Activated CD4-positive, alpha-beta memory T cell treated with anti-CD3 and anti-CD28 coated beads for 36 hours (primary cell): ENCODE data around the gene GMPR2. TPM values are rescaled to one million over a fixed set of nuclear protein-coding genes. Genes with fewer than 3 reads are reported as not detected.

Experiments used
- CTCF ChIA-PET: fragments of 350-600 bp; sonication (Branson Sonifier 250); formaldehyde crosslinking; loops from one replicate; lab custom pipeline; 2021; ENCODE audit warnings: antibody characterized with exemption, inconsistent platforms; lab: Charles Lee
- POLR2A ChIA-PET: fragments of 350-600 bp; sonication (Branson Sonifier 250); formaldehyde crosslinking; loops from one replicate; lab custom pipeline; 2021; ENCODE audit warnings: antibody characterized with exemption; lab: Charles Lee
- DNase-seq: peaks from one replicate; pipeline ENCODE4 v3.0.0-alpha.2; 2020
- H3K27ac Mint-ChIP-seq: one replicate; pipeline ENCODE4 v1.8.0; 2021; ENCODE audit warnings: mixed read lengths
- H3K27me3 Mint-ChIP-seq: one replicate; pipeline ENCODE4 v1.8.0; 2021; ENCODE audit warnings: mixed read lengths
- H3K36me3 Mint-ChIP-seq: one replicate; pipeline ENCODE4 v1.8.0; 2021; ENCODE audit warnings: mixed read lengths
- H3K4me1 Mint-ChIP-seq: one replicate; pipeline ENCODE4 v1.8.0; 2021; ENCODE audit warnings: low read depth, mixed read lengths
- H3K4me3 Mint-ChIP-seq: one replicate; pipeline ENCODE4 v1.8.0; 2021; ENCODE audit warnings: mild to moderate bottlenecking, mixed read lengths
- H3K9me3 Mint-ChIP-seq: one replicate; pipeline ENCODE4 v1.8.0; 2021; ENCODE audit warnings: mixed read lengths
- intact Hi-C: fragments of 100-400 bp; cut with micrococcal nuclease; formaldehyde crosslinking; loops from one replicate; pipeline ENCODE4 v1.15.1; 2023
- total RNA-seq, 2 experiments: library from RNA; stranded (reverse); gene quantifications; one replicate each; pipeline ENCODE4 v1.2.3, GENCODE V29; 2021

Gene GMPR2
- total RNA-seq = 10 to 100 TPM; 56.9 to 64.6 TPM

GRCh38 chr14:24232645-24233537 lies at the start of gene GMPR2:
GMPR2 (plus strand) TSS chr14:24232929; CDS start chr14:24233254, 325 bp downstream.
- ChIA-PET CTCF (interaction anchor here (0.8 to 8.0 kb wide), 4 partner anchors 10 to 101 kb away, joined by 3 to 37 read pairs (median 12); partner anchors contain the start of genes CIDEB and TINF2), POLR2A (interaction anchor here (0.9 to 2.3 kb wide), 5 partner anchors 10 to 71 kb away, joined by 3 to 17 read pairs (median 4); partner anchors contain the start of genes IRF9, MDP1 and TINF2)
- H3K9me3 Mint-ChIP-seq = no peaks in the 10 kb centered on the region
- peaks cover 35% of the 10 kb centered on the region for H3K36me3 Mint-ChIP-seq
- no peaks in the 10 kb centered on the region for H3K27me3 Mint-ChIP-seq
- DNase-seq = peak; percentile 43
- intact Hi-C loops = loop anchor here (1.0 to 2.0 kb wide), 9 partner anchors 9 to 210 kb away; partner anchors contain the start of genes CARMIL3, CHMP4A, IPO4 and IRF9
- peak within 1 kb of the TSS; percentile 93 for H3K4me3 Mint-ChIP-seq
- H3K27ac Mint-ChIP-seq = peak within 1 kb of the TSS; percentile 90
- H3K4me1 Mint-ChIP-seq = peaks cover 56% of the 10 kb centered on the region

- no peak for DNase-seq
- intact Hi-C loops = no loop called here
- Mint-ChIP-seq H3K9me3 (no peaks in the 10 kb centered on the region), H3K27me3 (no peaks in the 10 kb centered on the region), H3K36me3 (peaks cover 40% of the 10 kb centered on the region), H3K27ac (no peak overlapping the region), H3K4me3 (no peak overlapping the region), H3K4me1 (peaks cover 15% of the 10 kb centered on the region)
- ChIA-PET CTCF (no interaction called here), POLR2A (interaction anchor here (0.6 to 1.5 kb wide), 3 partner anchors 18 to 33 kb away, joined by 3 to 5 read pairs (median 3); partner anchors contain the start of gene MDP1)
Measured at GRCh38 chr14:24183014-24183481, 49.7 kb upstream of the GMPR2 start.

DNA sequence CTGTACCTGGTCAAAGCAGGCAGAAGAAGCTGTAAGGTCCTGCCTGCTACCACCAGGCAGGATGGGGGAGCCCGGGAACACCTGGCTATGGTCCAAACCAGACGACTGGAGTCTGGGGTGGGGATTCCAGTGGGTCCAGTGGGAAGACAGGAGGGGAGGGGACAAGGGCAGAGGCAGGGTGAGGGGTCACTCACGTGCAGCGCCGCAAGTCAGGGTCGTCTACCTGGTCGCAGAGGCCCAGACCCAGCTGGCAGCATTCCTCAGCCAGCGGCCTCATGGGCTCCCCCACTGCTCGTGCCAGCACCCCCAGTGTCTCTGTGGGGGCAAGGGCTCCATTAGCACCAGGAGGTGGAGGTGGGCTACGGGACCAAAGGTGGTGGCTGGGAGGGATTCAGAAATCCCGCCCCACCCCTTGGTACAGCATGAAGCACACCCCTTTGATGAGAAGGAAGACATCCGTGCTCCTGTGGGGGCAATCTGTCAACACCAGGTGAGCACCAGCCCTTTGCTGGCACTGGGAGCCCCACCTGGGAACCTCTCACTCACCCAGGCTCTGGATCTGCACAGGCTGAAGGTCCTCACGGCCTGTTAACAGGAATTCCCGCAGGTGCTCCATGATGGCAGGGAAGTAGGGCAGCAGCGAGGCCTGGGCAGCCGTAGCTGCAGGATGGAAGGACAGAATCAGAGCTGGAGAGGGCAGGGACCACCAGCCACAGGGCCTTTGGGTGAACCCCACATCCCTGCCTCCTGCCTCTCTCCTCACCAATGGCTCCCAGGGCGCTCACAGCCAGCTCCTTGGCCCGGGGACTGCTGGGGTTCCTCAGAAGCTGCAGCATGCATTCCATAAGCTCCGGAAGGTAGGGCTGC lies 48.4 kb upstream of the GMPR2 start:
- Mint-ChIP-seq H3K27me3 (no peaks in the 10 kb centered on the region), H3K27ac (no peak overlapping the region), H3K4me3 (no peak overlapping the region), H3K9me3 (no peaks in the 10 kb centered on the region), H3K4me1 (peaks cover 19% of the 10 kb centered on the region), H3K36me3 (peaks cover 35% of the 10 kb centered on the region)
- CTCF ChIA-PET = interaction anchor here (2.2 kb wide), 1 partner anchor 23 kb away, joined by 13 read pairs; the partner anchor contains the start of gene IRF9
- POLR2A ChIA-PET = interaction anchor here (1.0 to 1.3 kb wide), 2 partner anchors 15 to 22 kb away, joined by 3 read pairs; no protein-coding TSS in a partner anchor
- DNase-seq = no peak
- intact Hi-C loops = no loop called here

- intact Hi-C loops = no loop called here
- no peak for DNase-seq
- no peaks in the 10 kb centered on the region for H3K9me3 Mint-ChIP-seq
- no peak overlapping the region for H3K27ac Mint-ChIP-seq
- H3K4me1 Mint-ChIP-seq = peaks cover 24% of the 10 kb centered on the region
- ChIA-PET CTCF (interaction anchor here (0.8 to 2.2 kb wide), 2 partner anchors 24 to 70 kb away, joined by 3 to 13 read pairs; partner anchors contain the start of genes DCAF11, IRF9 and NRL), POLR2A (interaction anchor here (1.0 to 1.3 kb wide), 2 partner anchors 16 to 23 kb away, joined by 3 read pairs; no protein-coding TSS in a partner anchor)
- H3K36me3 Mint-ChIP-seq = peaks cover 33% of the 10 kb centered on the region
- no peak overlapping the region for H3K4me3 Mint-ChIP-seq
- H3K27me3 Mint-ChIP-seq = no peaks in the 10 kb centered on the region
Measured at GRCh38 chr14:24185026-24185425, 47.7 kb upstream of the GMPR2 start.

- CTCF ChIA-PET = interaction anchor here (0.7 to 2.2 kb wide), 3 partner anchors 24 to 95 kb away, joined by 3 to 13 read pairs (median 3); partner anchors contain the start of genes DCAF11, IRF9 and NRL
Measured at GRCh38 chr14:24185741-24186140, 47.0 kb upstream of the GMPR2 start.

DNA sequence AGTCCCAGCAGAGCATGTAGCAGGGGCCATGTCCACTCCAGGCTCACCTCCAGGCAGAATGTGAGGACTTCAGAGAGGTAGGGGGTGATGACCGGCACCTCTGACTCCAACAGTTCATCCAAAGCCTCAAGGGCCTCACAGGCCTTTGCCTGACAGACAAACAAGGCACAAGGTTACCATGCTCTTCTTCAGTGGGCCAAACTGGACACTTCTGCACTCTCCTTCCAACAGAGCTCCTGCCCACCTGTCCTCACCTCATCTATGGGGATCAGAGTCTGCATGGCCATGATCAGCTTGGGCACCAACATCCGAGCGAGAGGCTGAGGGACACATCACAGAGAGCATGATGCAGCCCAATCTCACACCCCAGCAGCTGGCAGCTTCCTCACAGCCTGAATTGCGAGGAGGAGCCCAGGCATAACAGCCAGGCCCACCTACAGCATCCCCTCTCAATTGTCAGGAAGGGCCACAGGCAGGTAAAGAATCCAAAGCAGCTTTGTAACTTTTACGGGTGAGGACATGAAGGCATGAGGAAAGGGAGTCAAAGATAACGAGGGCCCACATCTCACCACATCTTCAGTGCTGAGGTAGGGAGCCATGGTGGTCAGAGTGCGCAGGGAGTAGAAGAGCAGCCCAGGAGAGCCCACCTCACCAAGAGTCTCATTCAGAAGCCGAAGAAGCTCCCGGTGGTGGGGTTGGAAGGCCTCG lies 45.7 kb upstream of the GMPR2 start:
- no peak overlapping the region for H3K27ac Mint-ChIP-seq
- DNase-seq = no peak
- ChIA-PET CTCF (interaction anchor here (1.3 to 3.2 kb wide), 4 partner anchors 26 to 121 kb away, joined by 4 to 18 read pairs (median 5); partner anchors contain the start of genes CIDEB and IRF9), POLR2A (interaction anchor here (0.7 to 3.2 kb wide), 6 partner anchors 9 to 40 kb away, joined by 3 to 12 read pairs (median 5); partner anchors contain the start of genes IRF9 and PSME2)
- peaks cover 35% of the 10 kb centered on the region for H3K36me3 Mint-ChIP-seq
- no peaks in the 10 kb centered on the region for H3K9me3 Mint-ChIP-seq
- H3K4me1 Mint-ChIP-seq = peaks cover 29% of the 10 kb centered on the region
- H3K4me3 Mint-ChIP-seq = peak overlapping the region; percentile 89
- intact Hi-C loops = no loop called here
- H3K27me3 Mint-ChIP-seq = no peaks in the 10 kb centered on the region

More at GRCh38 chr14:24185741-24186140, 47.0 kb upstream of the GMPR2 start:
- intact Hi-C loops = no loop called here
- H3K36me3 Mint-ChIP-seq = peaks cover 32% of the 10 kb centered on the region
- no peak overlapping the region for H3K27ac Mint-ChIP-seq
- POLR2A ChIA-PET = interaction anchor here (1.3 to 3.2 kb wide), 2 partner anchors 8 to 24 kb away, joined by 3 to 12 read pairs; no protein-coding TSS in a partner anchor
- peaks cover 25% of the 10 kb centered on the region for H3K4me1 Mint-ChIP-seq
- no peaks in the 10 kb centered on the region for H3K9me3 Mint-ChIP-seq
- DNase-seq = no peak
- H3K4me3 Mint-ChIP-seq = no peak overlapping the region
- H3K27me3 Mint-ChIP-seq = no peaks in the 10 kb centered on the region

DNA sequence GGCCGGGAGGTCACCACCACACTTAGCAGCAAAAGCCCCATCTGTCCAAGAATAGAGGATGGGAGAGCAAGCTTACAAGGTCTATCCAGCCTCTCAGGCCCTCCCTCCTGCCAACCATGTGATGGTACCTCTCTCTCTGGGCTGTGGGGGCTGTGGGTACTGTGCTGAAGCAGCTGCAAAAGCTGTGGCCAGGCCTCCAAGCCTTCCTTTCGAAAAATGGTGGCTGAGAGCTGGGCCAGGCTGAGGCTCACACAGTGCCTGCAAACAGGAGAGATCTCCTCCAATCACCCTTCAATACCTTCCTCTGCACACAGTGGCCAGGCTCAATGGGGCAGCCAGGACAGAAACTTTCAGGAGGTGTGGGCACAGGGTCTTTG lies 45.2 kb upstream of the GMPR2 start:
- CTCF ChIA-PET = interaction anchor here (1.3 to 3.2 kb wide), 4 partner anchors 26 to 121 kb away, joined by 4 to 18 read pairs (median 5); partner anchors contain the start of genes CIDEB and IRF9
- POLR2A ChIA-PET = interaction anchor here (0.7 to 3.2 kb wide), 9 partner anchors 10 to 73 kb away, joined by 3 to 12 read pairs (median 6); partner anchors contain the start of genes DCAF11, EMC9, IRF9 and NRL
- Mint-ChIP-seq H3K27ac (peak overlapping the region; percentile 52), H3K4me3 (peak overlapping the region; percentile 89), H3K9me3 (no peaks in the 10 kb centered on the region), H3K36me3 (peaks cover 37% of the 10 kb centered on the region), H3K27me3 (no peaks in the 10 kb centered on the region), H3K4me1 (peaks cover 33% of the 10 kb centered on the region)
- no peak for DNase-seq
- intact Hi-C loops = no loop called here

DNA sequence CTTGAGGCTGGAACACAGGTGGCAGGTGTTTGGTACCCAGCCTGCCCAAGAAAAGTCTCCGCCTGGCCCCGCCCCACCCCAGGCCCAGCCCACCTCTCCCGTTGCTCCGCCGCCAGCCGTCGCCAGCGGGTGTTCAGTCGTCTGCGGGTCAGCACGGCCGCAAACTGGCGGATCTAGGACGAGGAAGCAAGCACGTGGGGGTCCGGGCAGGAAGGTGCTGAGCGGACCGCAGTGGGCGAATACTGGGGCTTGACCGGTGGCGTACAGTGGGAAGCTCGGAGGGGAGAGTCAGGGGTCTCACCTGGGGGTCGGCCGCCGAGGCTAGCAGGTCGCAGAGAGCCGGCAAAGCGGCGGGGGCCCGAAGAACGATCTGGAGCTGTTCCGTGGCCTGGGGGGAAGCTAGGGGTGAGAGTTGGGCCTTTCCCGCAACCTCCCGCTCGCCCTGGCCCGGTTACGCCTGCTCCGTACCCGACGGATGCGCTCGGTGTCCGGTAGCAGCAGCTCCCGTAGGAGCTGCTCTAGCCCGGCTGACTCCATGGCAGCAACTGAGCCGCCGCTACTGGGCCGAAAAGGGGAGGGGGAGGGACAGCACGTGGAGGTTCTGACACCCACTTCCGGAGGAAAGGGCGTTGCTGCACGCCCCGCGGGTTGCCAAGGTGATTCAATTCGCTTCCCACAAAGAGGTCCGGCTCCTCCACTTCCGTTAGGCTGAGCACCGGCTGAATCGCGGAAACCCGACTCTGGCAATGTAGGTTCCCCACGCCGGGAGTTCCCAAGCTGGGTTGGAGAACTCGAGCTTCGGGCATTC lies 44.3 kb upstream of the GMPR2 start, which contains the start of gene IPO4:
TSS of gene IPO4 (minus strand) at position 566 of the 808 bp plus-strand sequence. CDS start at position 537, 29 bp downstream.
- intact Hi-C loops = loop anchor here (1.0 to 2.0 kb wide), 9 partner anchors 25 to 109 kb away; partner anchors contain the start of genes CHMP4A, DCAF11, EMC9 and GMPR2
- Mint-ChIP-seq H3K36me3 (peaks cover 39% of the 10 kb centered on the region), H3K4me3 (peak within 1 kb of the TSS; percentile 89), H3K4me1 (peaks cover 40% of the 10 kb centered on the region), H3K27ac (peak within 1 kb of the TSS; percentile 74), H3K27me3 (no peaks in the 10 kb centered on the region), H3K9me3 (no peaks in the 10 kb centered on the region)
- peak; percentile 97 for DNase-seq
- CTCF ChIA-PET = interaction anchor here (0.6 to 3.2 kb wide), 9 partner anchors 9 to 1213 kb away, joined by 3 to 18 read pairs (median 3); partner anchors contain the start of genes CIDEB, IRF9, PSME1 and TINF2
- POLR2A ChIA-PET = interaction anchor here (1.0 to 3.2 kb wide), 17 partner anchors 10 to 120 kb away, joined by 3 to 13 read pairs (median 5); partner anchors contain the start of genes CHMP4A, DCAF11, EMC9 and IRF9

GRCh38 chr14:24189059-24189375 lies 43.7 kb upstream of the GMPR2 start:
- H3K36me3 Mint-ChIP-seq = peaks cover 36% of the 10 kb centered on the region
- CTCF ChIA-PET = interaction anchor here (0.7 to 3.2 kb wide), 8 partner anchors 9 to 119 kb away, joined by 3 to 18 read pairs (median 3); partner anchors contain the start of genes CIDEB, IRF9 and PSME1
- intact Hi-C loops = loop anchor here (2.0 kb wide), 4 partner anchors 44 to 74 kb away; partner anchors contain the start of genes DCAF11, GMPR2, NEDD8 and NRL
- H3K9me3 Mint-ChIP-seq = no peaks in the 10 kb centered on the region
- POLR2A ChIA-PET = interaction anchor here (1.0 to 2.3 kb wide), 15 partner anchors 10 to 119 kb away, joined by 3 to 13 read pairs (median 5); partner anchors contain the start of genes CHMP4A, DCAF11, EMC9 and IRF9
- no peaks in the 10 kb centered on the region for H3K27me3 Mint-ChIP-seq
- H3K4me3 Mint-ChIP-seq = peak overlapping the region; percentile 89
- no peak for DNase-seq
- peaks cover 42% of the 10 kb centered on the region for H3K4me1 Mint-ChIP-seq
- H3K27ac Mint-ChIP-seq = peak overlapping the region; percentile 74
